T-helper 2 cell treated with Interferon-gamma antibody and Interleukin-4, amounts not matched to agents 5 μg/mL and 100 μg/mL, for 36 hours (primary cell): ENCODE results near the gene AZGP1.
"Not testable (repeated sequence)": the region's sequence is repeated elsewhere in the genome, so short reads cannot be mapped to it uniquely, and the experiment has no call there.

Experiments used
- DNase-seq: peaks from one replicate; pipeline ENCODE4 v3.0.0; 2021; ENCODE audit warnings: low spot score
- H3K27ac Mint-ChIP-seq: one replicate; pipeline ENCODE4 v1.8.0; 2021; ENCODE audit warnings: mild to moderate bottlenecking, mixed read lengths
- H3K27me3 Mint-ChIP-seq: one replicate; pipeline ENCODE4 v1.8.0; 2021; ENCODE audit warnings: low read depth, mixed read lengths
- H3K36me3 Mint-ChIP-seq: one replicate; pipeline ENCODE4 v1.8.0; 2021; ENCODE audit warnings: low read depth, mixed read lengths
- H3K4me1 Mint-ChIP-seq: one replicate; pipeline ENCODE4 v1.8.0; 2021; ENCODE audit warnings: low read depth, mixed read lengths
- H3K4me3 Mint-ChIP-seq: one replicate; pipeline ENCODE4 v1.8.0; 2022; ENCODE audit warnings: mild to moderate bottlenecking, moderate library complexity, mixed read lengths
- H3K9me3 Mint-ChIP-seq: one replicate; pipeline ENCODE4 v1.8.0; 2021; ENCODE audit warnings: mixed read lengths

AZGP1 gene

GRCh38 chr7:99975782-99976521 lies at the start of gene AZGP1:
AZGP1 (minus strand) TSS chr7:99976031; CDS start chr7:99976020, 11 bp downstream.
- H3K4me1 Mint-ChIP-seq: peaks cover 7% of the 10 kb centered on the region
- H3K27ac Mint-ChIP-seq: no peak within 1 kb of the TSS
- H3K9me3 Mint-ChIP-seq: no peaks in the 10 kb centered on the region
- H3K4me3 Mint-ChIP-seq: no peak within 1 kb of the TSS
- no peaks in the 10 kb centered on the region for H3K36me3 Mint-ChIP-seq
- DNase-seq: no peak
- no peaks in the 10 kb centered on the region for H3K27me3 Mint-ChIP-seq

- no peak for DNase-seq
- H3K27me3 Mint-ChIP-seq: no peaks in the 10 kb centered on the region
- peaks cover 3% of the 10 kb centered on the region for H3K4me1 Mint-ChIP-seq
- peaks cover 41% of the 10 kb centered on the region for H3K36me3 Mint-ChIP-seq
- no peak overlapping the region for H3K27ac Mint-ChIP-seq
- H3K4me3 Mint-ChIP-seq: no peak overlapping the region
- H3K9me3 Mint-ChIP-seq: no peaks in the 10 kb centered on the region
These were observed 48.3 kb upstream of the AZGP1 start for GRCh38 chr7:100024020-100024619.

- DNase-seq: no peak
- Mint-ChIP-seq H3K4me1 (peaks cover 3% of the 10 kb centered on the region), H3K9me3 (no peaks in the 10 kb centered on the region), H3K27ac (no peak overlapping the region), H3K27me3 (no peaks in the 10 kb centered on the region), H3K36me3 (peaks cover 41% of the 10 kb centered on the region), H3K4me3 (no peak overlapping the region)
These were observed 47.7 kb upstream of the AZGP1 start for GRCh38 chr7:100023526-100023925.

- Mint-ChIP-seq H3K4me3 (no peak overlapping the region), H3K36me3 (peaks cover 41% of the 10 kb centered on the region), H3K4me1 (peaks cover 7% of the 10 kb centered on the region), H3K27me3 (no peaks in the 10 kb centered on the region), H3K9me3 (no peaks in the 10 kb centered on the region), H3K27ac (no peak overlapping the region)
- DNase-seq: no peak
These were observed 46.8 kb upstream of the AZGP1 start for GRCh38 chr7:100022621-100023020.

- Mint-ChIP-seq H3K4me1 (peaks cover 17% of the 10 kb centered on the region), H3K27me3 (no peaks in the 10 kb centered on the region), H3K9me3 (no peaks in the 10 kb centered on the region), H3K4me3 (no peak overlapping the region), H3K36me3 (peaks cover 41% of the 10 kb centered on the region), H3K27ac (no peak overlapping the region)
- no peak for DNase-seq
These were observed 45.5 kb upstream of the AZGP1 start for GRCh38 chr7:100021297-100021696.

- H3K4me1 Mint-ChIP-seq: peaks cover 25% of the 10 kb centered on the region
- H3K36me3 Mint-ChIP-seq: peaks cover 32% of the 10 kb centered on the region
- no peak for DNase-seq
- H3K27me3 Mint-ChIP-seq: no peaks in the 10 kb centered on the region
- no peaks in the 10 kb centered on the region for H3K9me3 Mint-ChIP-seq
- no peak overlapping the region for H3K27ac Mint-ChIP-seq
- H3K4me3 Mint-ChIP-seq: no peak overlapping the region
These were observed 44.1 kb upstream of the AZGP1 start for GRCh38 chr7:100019908-100020307.

- Mint-ChIP-seq H3K4me1 (peaks cover 28% of the 10 kb centered on the region), H3K9me3 (no peaks in the 10 kb centered on the region), H3K36me3 (peaks cover 16% of the 10 kb centered on the region), H3K27me3 (no peaks in the 10 kb centered on the region), H3K27ac (no peak overlapping the region), H3K4me3 (no peak overlapping the region)
- no peak for DNase-seq
These were observed 42.0 kb upstream of the AZGP1 start for GRCh38 chr7:100017875-100018274.

GRCh38 chr7:100017300-100017699 lies 41.5 kb upstream of the AZGP1 start:
- no peak overlapping the region for H3K27ac Mint-ChIP-seq
- peaks cover 11% of the 10 kb centered on the region for H3K36me3 Mint-ChIP-seq
- peaks cover 28% of the 10 kb centered on the region for H3K4me1 Mint-ChIP-seq
- no peak overlapping the region for H3K4me3 Mint-ChIP-seq
- no peaks in the 10 kb centered on the region for H3K27me3 Mint-ChIP-seq
- DNase-seq: no peak
- no peaks in the 10 kb centered on the region for H3K9me3 Mint-ChIP-seq

- DNase-seq: no peak
These were observed 40.5 kb upstream of the AZGP1 start for GRCh38 chr7:100016215-100016901.

GRCh38 chr7:100015232-100016214 lies 39.7 kb upstream of the AZGP1 start, which contains the start of gene ZKSCAN1:
ZKSCAN1 (plus strand) TSS chr7:100015596; CDS start chr7:100023507, 7,911 bp downstream.
- H3K27ac Mint-ChIP-seq: peak within 1 kb of the TSS; percentile 96
- H3K4me1 Mint-ChIP-seq: peaks cover 28% of the 10 kb centered on the region

More at GRCh38 chr7:100016215-100016901, 40.5 kb upstream of the AZGP1 start:
- Mint-ChIP-seq H3K9me3 (no peaks in the 10 kb centered on the region), H3K27ac (peak overlapping the region; percentile 96), H3K4me3 (peak overlapping the region; percentile 97), H3K4me1 (peaks cover 28% of the 10 kb centered on the region), H3K27me3 (peaks cover under 1% of the 10 kb centered on the region), H3K36me3 (peaks cover 9% of the 10 kb centered on the region)

GRCh38 chr7:100013328-100013676 lies 37.5 kb upstream of the AZGP1 start:
- H3K4me3 Mint-ChIP-seq: no peak overlapping the region
- no peak overlapping the region for H3K27ac Mint-ChIP-seq
- H3K9me3 Mint-ChIP-seq: no peaks in the 10 kb centered on the region
- H3K27me3 Mint-ChIP-seq: peaks cover 3% of the 10 kb centered on the region
- peaks cover 25% of the 10 kb centered on the region for H3K4me1 Mint-ChIP-seq
- DNase-seq: no peak
- peaks cover 7% of the 10 kb centered on the region for H3K36me3 Mint-ChIP-seq

More at GRCh38 chr7:100015232-100016214, 39.7 kb upstream of the AZGP1 start, which contains the start of gene ZKSCAN1:
- peaks cover 3% of the 10 kb centered on the region for H3K27me3 Mint-ChIP-seq
- no peaks in the 10 kb centered on the region for H3K9me3 Mint-ChIP-seq
- H3K4me3 Mint-ChIP-seq: peak within 1 kb of the TSS; percentile 97
- peak; percentile 84 for DNase-seq
- H3K36me3 Mint-ChIP-seq: peaks cover 9% of the 10 kb centered on the region

GRCh38 chr7:100012385-100013327 lies 36.8 kb upstream of the AZGP1 start:
- not testable (repeated sequence) for DNase-seq, H3K27ac Mint-ChIP-seq, H3K4me3 Mint-ChIP-seq, H3K9me3 Mint-ChIP-seq, H3K36me3 Mint-ChIP-seq, H3K27me3 Mint-ChIP-seq
- H3K4me1 Mint-ChIP-seq: peaks cover 21% of the 10 kb centered on the region
